ENCODE data around the gene KIRREL3.

DNA sequence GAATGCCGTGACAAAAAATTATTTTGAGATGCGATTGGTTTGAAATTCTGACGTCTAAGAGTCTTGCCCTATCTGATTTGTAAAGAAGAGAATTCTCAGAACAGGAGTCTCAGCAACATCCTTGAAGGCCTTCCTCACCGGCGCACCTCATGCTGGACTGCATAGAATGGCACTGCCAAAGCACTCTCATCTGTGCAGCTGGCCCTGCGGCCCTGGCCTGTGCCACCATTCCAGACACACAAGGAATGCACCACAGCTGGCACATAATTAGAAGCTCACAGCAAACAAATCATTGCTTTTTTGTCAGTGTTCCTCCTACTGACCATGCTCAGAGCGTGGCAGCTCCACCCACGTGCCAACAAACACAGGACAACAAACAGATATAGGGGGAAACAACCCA, 166.0 kb downstream of the KIRREL3 start:
- TF ChIP-seq, protein P1, sequence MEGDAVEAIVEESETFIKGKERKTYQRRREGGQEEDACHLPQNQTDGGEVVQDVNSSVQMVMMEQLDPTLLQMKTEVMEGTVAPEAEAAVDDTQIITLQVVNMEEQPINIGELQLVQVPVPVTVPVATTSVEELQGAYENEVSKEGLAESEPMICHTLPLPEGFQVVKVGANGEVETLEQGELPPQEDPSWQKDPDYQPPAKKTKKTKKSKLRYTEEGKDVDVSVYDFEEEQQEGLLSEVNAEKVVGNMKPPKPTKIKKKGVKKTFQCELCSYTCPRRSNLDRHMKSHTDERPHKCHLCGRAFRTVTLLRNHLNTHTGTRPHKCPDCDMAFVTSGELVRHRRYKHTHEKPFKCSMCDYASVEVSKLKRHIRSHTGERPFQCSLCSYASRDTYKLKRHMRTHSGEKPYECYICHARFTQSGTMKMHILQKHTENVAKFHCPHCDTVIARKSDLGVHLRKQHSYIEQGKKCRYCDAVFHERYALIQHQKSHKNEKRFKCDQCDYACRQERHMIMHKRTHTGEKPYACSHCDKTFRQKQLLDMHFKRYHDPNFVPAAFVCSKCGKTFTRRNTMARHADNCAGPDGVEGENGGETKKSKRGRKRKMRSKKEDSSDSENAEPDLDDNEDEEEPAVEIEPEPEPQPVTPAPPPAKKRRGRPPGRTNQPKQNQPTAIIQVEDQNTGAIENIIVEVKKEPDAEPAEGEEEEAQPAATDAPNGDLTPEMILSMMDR (IDR thresholded peaks at IDR 0.05; ENCODE audit: low read depth, low read length) = no peak
- no peak for TF ChIP-seq EZH2phosphoT487 (IDR thresholded peaks at IDR 0.05; ENCODE audit: low read depth)
